Epithelial cell of esophagus (primary cell): Measurements from ENCODE around the gene ST8SIA5.

ENCODE experiments used
- DNase-seq: peaks from one replicate; pipeline ENCODE4 v3.0.0; 2010; ENCODE audit warnings: low read depth
- H3K4me3 ChIP-seq: 2 replicates; pipeline ENCODE4 v1.5.1; 2011; ENCODE audit warnings: mild to moderate bottlenecking, low read length, control low read depth
- TF ChIP-seq, protein P1 (sequence below): IDR thresholded peaks from 2 replicates; pipeline ENCODE4 v1.5.1; 2011; ENCODE audit warnings: low read depth, mild to moderate bottlenecking, low read length, control low read depth, inconsistent platforms; ENCODE audit not compliant: insufficient read depth; ENCODE audit errors: missing control alignments

The ST8SIA5 gene

DNA sequence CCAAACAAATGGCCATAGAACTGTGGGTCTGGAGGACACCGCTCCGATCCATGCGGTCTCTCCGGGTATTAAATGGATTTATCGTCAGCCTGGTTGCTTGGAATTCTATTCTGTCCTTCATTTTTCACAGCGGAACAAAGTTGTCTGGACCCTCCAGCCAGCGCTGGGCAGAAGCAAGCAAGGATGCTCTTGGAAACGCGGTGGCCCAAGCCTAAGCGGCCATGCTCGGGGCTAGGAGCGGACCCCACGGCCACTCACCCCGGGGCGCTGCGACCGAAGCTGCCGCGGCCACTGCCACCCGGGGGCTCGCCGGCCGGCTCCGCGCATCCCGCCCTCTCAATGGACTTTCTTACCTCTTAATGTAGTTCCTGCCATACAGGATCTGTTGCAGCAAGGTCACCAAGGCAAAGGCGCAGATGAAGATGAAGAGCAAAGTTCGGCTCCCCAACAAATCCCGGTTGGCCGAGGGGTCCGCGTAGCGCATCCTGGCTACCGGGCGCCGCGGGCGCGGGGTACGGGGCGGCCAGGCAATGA lies 761 bp downstream of the ST8SIA5 start:
- no peak overlapping the region for H3K4me3 ChIP-seq
- TF ChIP-seq, protein P1, sequence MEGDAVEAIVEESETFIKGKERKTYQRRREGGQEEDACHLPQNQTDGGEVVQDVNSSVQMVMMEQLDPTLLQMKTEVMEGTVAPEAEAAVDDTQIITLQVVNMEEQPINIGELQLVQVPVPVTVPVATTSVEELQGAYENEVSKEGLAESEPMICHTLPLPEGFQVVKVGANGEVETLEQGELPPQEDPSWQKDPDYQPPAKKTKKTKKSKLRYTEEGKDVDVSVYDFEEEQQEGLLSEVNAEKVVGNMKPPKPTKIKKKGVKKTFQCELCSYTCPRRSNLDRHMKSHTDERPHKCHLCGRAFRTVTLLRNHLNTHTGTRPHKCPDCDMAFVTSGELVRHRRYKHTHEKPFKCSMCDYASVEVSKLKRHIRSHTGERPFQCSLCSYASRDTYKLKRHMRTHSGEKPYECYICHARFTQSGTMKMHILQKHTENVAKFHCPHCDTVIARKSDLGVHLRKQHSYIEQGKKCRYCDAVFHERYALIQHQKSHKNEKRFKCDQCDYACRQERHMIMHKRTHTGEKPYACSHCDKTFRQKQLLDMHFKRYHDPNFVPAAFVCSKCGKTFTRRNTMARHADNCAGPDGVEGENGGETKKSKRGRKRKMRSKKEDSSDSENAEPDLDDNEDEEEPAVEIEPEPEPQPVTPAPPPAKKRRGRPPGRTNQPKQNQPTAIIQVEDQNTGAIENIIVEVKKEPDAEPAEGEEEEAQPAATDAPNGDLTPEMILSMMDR = no peak
- no peak for DNase-seq

DNA sequence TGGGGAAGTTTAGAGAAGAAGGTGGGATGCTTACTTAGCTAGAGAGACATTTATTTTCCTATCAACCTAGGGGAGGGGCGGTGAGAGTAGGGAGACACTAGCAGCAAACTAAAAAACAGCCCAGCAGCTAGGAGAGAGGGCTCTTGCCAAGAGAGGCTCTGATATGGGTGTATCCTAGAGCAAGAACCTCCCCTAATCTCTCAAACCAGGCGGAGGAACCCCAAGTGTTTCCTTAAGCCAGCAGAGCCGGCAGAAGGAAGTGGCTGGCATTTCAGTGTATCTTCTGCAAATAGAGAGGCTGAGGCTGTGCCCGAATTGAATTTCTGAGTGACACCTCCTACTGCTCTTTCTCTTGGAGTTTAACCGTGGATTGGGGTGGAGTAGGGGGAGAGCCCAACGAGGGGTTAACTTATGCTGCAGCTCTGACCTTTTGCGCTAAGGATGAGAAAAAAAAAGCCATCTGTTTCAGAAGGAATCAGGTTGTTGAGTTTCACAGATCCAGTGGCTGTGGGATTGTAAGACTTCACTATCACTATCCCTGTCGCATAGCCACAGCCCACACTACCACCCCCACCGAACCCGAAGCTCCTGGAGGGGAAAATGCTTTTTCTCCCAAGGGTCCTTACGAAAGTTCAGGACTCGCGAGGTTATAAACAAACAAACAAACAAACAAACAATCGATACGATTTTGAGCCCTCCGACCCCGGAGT lies 1.4 kb downstream of the ST8SIA5 start:
- TF ChIP-seq, protein P1 = no peak
- no peak overlapping the region for H3K4me3 ChIP-seq
- DNase-seq = no peak

DNA sequence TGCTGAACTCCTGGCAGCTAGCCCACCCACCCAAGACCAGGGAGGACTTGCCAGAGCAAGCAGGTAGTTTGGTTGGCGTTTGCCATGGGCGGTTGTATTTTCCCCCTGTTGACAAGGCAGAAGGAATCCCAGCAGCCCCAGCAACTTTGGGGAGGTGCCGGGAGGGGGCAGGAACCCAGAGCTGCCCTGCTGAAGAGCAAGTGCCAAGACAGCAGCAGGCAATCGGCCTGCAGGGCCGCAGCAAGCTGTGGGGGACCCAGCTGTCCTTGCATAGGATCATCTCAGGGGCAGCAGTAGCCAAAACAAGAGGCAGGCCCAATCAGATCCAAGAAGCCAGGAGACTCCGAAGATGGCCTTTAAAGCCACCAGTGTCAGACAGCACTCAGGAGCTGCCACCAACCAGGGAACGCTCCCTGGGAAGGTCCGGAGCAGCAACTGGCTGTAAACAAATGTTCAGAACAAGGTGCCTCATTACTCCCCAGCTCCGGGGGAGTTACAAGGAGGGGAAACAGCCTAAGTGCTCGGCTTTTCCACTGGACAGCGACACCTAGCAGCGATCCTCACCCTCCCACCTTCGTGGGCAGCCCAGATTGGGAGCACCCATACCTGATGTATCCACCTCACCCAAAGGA lies 2.1 kb downstream of the ST8SIA5 start:
- DNase-seq = no peak
- TF ChIP-seq, protein P1 = no peak
- H3K4me3 ChIP-seq = no peak overlapping the region

DNA sequence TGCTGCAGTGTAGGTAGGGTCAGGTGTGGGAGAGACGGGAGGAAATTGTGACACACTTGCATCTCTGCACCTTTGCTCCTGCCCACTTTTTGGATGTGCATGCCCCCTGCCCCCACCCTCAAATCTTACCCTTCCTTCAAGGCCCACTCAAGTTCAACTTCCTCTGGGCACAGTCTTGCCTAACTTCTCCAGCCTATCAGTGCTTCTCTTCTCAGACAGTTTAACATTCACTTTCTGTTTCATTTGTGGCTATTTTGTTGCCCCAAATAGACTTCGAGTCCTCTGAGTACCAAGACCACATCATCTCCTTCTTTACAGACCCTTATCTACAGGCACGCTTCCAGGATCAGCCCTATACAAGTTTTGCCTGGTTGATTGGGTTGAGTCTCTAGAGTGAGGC lies 2.7 kb downstream of the ST8SIA5 start:
- TF ChIP-seq, protein P1 = no peak
- DNase-seq = no peak
- H3K4me3 ChIP-seq = no peak overlapping the region

DNA sequence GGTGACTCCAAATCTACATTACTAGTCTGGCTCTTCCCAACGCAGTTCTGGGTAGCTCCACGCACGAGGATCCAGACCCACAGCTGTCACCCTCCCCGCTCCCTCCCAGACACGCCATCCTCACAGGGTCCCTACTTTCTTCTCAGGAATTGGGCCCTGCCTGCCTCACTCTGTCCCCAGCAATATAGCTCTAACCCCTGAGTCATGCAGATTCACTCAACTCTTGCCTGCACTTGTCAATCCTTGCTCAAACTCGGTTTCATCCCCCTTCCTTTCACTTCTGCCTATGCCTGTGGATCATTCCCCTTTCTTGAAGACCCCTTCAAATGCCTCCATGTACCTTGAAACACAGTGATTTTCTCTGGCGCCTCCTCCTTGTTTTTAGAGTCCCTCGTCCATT lies 5.0 kb downstream of the ST8SIA5 start:
- DNase-seq = peak; percentile 47
- H3K4me3 ChIP-seq = no peak overlapping the region
- TF ChIP-seq, protein P1 = no peak

DNA sequence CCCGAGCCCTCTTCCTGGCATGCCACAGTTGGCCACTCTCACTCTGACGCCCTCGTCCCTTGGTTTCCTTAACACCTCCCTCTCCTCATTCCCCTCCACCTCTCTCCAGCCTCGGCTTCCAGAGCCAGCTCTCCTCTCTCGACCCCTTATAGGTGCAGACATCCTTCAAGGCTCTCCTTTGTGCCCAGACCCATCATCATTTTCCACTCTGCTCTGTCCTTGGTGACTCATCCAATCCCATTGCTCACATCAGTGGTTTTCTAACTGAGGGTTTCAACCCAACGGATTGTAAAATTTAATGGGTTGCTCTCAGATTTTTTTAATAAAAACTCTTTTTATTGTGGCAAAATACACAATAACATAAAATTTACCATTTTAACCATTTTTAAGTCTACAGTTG lies 6.2 kb downstream of the ST8SIA5 start:
- no peak overlapping the region for H3K4me3 ChIP-seq
- TF ChIP-seq, protein P1 = no peak

More for the DNA sequence above, 6.2 kb downstream of the ST8SIA5 start:
- DNase-seq = no peak
